GM21367 (cell line): ENCODE data around the gene ABCD1.
"Not testable (repeated sequence)": the region's sequence is repeated elsewhere in the genome, so short reads cannot be mapped to it uniquely, and the experiment has no call there.

Source experiments
- ATAC-seq: cut with Tn5 transposase; IDR thresholded peaks from one replicate; pipeline ENCODE4 v1.9.1; 2021; ENCODE audit not compliant: unreplicated experiment

The ABCD1 gene

GRCh38 chrX:153694256-153694655 lies 30.4 kb upstream of the ABCD1 start:
- ATAC-seq, result not testable (repeated sequence)

DNA sequence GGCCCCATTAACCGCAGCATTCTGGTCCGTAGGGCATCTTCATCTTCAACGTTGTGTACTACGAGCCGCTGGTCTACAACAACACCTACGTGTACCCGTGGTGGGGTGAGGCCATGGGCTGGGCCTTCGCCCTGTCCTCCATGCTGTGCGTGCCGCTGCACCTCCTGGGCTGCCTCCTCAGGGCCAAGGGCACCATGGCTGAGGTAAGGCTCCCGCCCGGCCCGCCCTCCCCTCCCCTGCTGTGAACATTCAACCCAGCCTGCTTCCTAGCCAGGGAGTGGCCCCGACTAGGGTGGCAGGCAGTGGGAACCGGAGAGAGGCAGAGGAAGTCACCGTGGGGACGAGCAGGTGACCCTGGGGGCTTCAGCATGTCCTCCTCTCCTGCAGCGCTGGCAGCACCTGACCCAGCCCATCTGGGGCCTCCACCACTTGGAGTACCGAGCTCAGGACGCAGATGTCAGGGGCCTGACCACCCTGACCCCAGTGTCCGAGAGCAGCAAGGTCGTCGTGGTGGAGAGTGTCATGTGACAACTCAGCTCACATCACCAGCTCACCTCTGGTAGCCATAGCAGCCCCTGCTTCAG lies 29.9 kb upstream of the ABCD1 start:
- ATAC-seq, result no peak

DNA sequence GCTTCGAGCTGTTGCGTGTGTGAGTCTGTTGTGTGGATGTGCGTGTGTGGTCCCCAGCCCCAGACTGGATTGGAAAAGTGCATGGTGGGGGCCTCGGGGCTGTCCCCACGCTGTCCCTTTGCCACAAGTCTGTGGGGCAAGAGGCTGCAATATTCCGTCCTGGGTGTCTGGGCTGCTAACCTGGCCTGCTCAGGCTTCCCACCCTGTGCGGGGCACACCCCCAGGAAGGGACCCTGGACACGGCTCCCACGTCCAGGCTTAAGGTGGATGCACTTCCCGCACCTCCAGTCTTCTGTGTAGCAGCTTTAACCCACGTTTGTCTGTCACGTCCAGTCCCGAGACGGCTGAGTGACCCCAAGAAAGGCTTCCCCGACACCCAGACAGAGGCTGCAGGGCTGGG lies 28.6 kb upstream of the ABCD1 start:
- ATAC-seq, result no peak

- ATAC-seq, result not testable (repeated sequence)
Measured at GRCh38 chrX:153696538-153696937, 28.1 kb upstream of the ABCD1 start.

- ATAC-seq, result not testable (repeated sequence)
Measured at GRCh38 chrX:153696986-153697722, 27.5 kb upstream of the ABCD1 start.

- ATAC-seq, result no peak
Measured at GRCh38 chrX:153697924-153698865, 26.5 kb upstream of the ABCD1 start.

DNA sequence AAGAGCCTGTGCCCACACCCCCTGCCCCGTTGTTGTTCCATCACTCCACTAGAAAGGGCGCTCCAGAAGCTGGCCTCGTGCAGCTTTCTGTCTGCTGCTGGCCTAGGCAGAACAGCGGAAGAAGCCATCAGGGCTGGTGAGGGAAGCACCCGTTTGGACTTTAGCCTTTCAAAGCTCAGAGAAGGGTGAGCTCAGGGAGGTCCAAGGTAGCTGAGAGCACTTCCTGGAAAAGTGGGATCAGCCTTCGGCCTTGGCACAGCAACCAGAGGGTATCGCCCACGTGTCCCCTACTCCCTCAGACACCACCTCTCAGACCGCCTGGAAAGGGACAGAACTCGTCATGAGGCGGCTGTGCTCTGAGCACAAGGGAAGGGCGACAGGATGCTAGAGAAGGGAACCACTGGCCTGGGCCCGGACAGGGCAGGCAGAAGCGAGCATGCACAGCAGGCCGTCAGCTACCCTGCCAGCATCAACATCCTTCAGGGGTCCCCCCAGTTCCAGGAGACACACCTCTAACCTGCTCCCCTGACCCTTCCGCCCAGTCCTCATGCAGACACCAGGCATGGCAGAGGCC lies 25.4 kb upstream of the ABCD1 start:
- not testable (repeated sequence) for ATAC-seq

GRCh38 chrX:153699784-153700371 lies 24.8 kb upstream of the ABCD1 start:
- not testable (repeated sequence) for ATAC-seq

DNA sequence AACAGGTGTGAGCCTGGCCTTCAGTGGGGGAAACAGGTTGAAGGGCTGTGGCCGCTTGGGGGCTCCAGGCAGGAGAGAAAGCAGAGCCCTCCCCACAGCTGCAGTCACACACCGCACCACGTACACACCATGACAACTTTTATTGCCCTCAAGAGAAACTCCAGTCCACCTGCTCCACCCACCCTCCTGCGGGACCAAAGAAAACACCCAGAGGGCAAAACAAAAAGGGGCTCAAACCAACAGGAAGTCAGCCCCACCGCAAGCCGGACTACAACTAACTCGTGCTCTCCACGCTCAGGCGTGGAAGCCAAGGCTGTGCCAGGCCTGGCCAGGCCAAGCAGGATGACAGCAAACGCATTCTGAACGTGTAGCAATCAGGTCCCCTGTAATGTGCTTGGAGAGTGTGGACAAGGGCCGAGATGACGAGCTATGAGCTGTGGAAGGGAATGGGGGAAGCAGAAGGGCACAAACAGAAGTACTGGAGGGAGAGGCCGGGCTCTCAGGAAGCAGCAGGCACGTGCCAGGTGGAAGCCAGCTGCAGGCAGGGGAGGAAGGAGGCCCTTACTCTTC lies 24.2 kb upstream of the ABCD1 start:
- no peak for ATAC-seq

GRCh38 chrX:153700967-153701366 lies 23.7 kb upstream of the ABCD1 start:
- ATAC-seq, result no peak

DNA sequence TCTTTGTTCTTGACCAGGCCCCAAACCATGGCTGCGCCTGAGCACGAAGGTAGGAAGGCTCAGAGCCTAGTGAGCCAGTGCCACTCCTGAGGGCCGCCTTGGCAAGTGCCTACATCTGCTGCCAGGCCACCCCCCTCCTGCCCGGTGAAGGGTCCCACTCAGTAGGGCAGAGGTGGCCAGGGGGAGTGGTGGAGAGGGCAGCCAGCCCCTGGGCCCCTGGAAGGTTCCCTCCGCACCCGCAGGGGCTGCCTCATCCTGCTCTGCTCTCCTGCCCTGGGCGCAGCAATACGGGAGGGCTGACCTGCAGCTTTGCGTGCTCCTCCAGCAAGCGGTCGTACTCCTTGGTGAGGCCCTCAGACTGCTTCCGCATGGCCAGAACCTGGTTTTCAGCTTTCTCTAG lies 22.9 kb upstream of the ABCD1 start:
- no peak for ATAC-seq

GRCh38 chrX:153702336-153703035 lies 22.2 kb upstream of the ABCD1 start:
- ATAC-seq, result no peak

DNA sequence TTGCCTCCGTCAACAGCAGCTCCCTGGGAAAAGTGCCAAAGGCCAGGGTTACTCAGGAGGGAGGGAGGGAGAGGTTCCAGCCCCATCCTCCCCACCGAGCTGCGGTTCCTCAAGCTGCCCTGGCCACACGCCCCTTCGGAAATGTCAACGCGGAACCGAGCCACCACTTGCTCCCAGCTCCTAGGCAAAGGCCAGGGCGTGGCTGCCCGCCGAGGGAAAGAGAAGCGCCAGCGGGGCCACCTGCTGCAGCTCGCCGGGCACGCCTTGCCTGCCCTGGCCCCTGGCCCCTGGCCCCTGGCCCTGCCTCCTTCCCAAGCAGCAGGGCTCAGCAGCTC lies 21.7 kb upstream of the ABCD1 start:
- no peak for ATAC-seq

GRCh38 chrX:153704021-153704526 lies 20.6 kb upstream of the ABCD1 start:
- no peak for ATAC-seq

- ATAC-seq, result not testable (repeated sequence)
Measured at GRCh38 chrX:153704631-153705402, 19.8 kb upstream of the ABCD1 start.

DNA sequence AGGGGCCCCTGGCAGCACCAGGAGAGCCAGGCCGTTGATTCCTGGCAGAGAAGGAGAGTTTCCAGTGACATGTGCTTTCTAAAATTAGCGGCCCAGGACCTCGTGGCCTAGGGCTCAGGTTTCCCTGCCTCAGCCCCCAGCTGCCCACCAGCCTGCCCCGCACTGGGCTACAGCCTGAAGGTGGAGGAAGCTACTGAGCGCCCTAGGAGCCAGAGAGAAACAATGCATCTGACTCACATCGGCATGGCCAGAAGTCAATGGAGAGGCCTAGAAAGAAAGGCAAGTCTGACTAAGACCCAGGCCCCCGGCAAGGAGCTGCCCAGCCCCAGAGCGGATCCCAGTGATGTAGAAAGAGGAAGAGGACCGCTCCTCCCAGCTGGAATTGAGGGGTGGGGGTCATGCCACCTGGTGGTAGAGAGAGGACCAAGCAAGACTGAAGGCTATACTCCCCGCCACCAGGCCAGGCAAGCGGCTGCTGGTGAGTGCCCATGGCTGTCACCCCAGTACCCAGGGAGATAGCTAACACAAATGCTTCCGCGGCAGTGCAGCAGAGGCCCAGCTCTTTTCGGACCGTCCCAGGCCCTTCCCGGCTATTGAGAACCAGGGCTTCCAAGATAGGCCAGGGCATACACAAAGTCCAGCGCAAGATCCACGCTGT lies 19.1 kb upstream of the ABCD1 start:
- ATAC-seq, result not testable (repeated sequence)

GRCh38 chrX:153706799-153707198 lies 17.9 kb upstream of the ABCD1 start:
- no peak for ATAC-seq

DNA sequence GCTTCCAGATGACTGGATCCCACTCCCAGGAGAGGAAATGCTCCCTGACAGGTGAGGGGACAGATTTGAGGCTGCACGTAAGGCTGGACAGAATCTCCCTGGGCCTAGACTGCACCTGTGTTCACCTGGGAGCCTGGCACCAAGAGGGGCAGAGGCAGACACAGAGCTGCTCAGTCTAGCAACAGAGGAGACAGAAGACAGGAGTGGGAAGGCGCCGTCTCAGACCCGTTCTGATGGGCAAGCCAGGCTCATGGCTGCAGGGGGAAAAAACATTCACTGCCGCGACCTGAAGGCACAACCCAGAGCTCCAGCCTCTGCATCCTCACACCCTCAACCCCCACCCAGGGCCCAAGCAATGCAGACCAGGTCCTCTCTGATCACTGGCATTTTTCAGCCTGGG lies 17.2 kb upstream of the ABCD1 start:
- no peak for ATAC-seq

DNA sequence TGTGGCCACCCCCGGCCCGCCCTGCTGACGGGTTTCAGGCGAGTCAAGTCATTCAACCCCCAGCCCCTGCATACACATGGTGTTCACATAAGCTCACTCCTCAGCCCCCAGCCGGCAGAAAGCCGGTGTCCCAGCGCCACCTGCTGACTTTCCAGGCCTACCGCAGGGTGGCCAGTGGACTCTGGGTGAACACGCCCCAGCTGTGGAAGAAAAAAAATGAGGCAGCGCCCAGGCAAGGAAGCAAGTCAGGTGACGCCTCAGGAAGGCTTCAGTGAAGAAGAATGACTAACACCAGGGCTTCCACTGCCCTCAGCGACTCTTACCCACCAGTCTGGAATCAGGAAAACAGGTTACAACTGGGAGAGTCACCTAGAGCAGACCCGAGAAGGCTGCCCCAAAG lies 16.2 kb upstream of the ABCD1 start:
- no peak for ATAC-seq
